ENCODE results near the gene PCNX1. TPM values are rescaled to one million over a fixed set of nuclear protein-coding genes. Genes with fewer than 3 reads are reported as not detected.

Gene PCNX1
- total RNA-seq, 6 donors from 2014 or later = 38.4 to 98.5 (median 65.4) TPM

DNA sequence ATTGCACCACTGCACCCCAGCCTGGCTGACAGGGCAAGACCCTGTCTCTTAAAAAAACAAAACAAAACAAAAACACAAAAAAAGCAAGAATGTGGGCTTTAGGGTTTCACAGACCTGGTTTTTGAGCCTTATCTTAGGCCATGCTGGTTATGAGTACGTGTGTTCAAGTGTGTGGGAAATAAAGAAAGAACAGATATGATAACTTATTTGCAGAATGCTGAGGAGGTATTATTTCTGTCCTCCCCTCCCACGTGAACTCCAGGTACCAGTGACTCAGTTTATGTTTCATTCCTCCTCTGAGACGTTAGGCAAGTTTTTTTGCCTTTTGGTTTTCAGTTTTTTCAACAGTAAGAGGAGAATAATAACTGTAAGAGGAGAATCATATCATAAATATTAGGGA is 49.3 kb downstream of the PCNX1 start:
- Histone ChIP-seq H3K4me1 (peaks cover 5 to 9% (median 6%) of the 10 kb centered on the region in 4 donors), H3K27ac (no peak overlapping the region), H3K36me3 (peaks cover 0 to under 1% (median 0%) of the 10 kb centered on the region in 4 donors), H3K27me3 (no peaks in the 10 kb centered on the region), H3K9me3 (no peaks in the 10 kb centered on the region), H3K4me3 (no peak overlapping the region)
- DNase-seq (no peak), ATAC-seq (ENCODE audit: low FRiP score in 2 of 2) (no peak)
- no peak for TF ChIP-seq EP300 (IDR thresholded peaks at IDR 0.05)
- no peak for TF ChIP-seq POLR2A (IDR thresholded peaks at IDR 0.05)
- TF ChIP-seq POLR2AphosphoS5 (IDR thresholded peaks at IDR 0.05) = no peak
- TF ChIP-seq, protein P1, sequence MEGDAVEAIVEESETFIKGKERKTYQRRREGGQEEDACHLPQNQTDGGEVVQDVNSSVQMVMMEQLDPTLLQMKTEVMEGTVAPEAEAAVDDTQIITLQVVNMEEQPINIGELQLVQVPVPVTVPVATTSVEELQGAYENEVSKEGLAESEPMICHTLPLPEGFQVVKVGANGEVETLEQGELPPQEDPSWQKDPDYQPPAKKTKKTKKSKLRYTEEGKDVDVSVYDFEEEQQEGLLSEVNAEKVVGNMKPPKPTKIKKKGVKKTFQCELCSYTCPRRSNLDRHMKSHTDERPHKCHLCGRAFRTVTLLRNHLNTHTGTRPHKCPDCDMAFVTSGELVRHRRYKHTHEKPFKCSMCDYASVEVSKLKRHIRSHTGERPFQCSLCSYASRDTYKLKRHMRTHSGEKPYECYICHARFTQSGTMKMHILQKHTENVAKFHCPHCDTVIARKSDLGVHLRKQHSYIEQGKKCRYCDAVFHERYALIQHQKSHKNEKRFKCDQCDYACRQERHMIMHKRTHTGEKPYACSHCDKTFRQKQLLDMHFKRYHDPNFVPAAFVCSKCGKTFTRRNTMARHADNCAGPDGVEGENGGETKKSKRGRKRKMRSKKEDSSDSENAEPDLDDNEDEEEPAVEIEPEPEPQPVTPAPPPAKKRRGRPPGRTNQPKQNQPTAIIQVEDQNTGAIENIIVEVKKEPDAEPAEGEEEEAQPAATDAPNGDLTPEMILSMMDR (IDR thresholded peaks at IDR 0.05) = no peak
- 89 to 92% methylated on average over 3 of the region's 3 CpGs for WGBS, 2 donors

DNA sequence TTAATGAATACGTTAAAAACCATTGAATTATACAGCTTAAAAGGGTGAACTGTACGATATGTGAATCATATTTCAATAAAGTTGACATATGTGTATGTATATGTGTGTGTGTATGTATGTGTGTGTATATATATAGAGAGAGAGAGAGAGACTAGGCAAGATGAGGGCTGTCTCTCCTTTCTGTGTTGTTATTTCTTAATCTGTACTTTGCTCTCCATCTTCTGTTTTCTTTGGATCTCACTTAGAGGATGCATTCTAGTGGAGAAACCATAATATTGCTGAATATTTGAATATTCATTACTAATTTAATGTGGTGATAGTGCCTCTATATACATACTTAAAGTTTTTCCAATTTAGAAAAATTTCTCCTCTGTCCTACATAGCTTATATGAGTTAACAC is 50.5 kb downstream of the PCNX1 start:
- ATAC-seq (ENCODE audit: low FRiP score in 2 of 2) = no peak
- H3K27ac ChIP-seq = no peak overlapping the region
- H3K36me3 ChIP-seq = peaks cover 0 to 12% (median 0%) of the 10 kb centered on the region in 4 donors
- no peak overlapping the region for H3K4me3 ChIP-seq
- peaks cover 5 to 9% (median 6%) of the 10 kb centered on the region in 4 donors for H3K4me1 ChIP-seq
- H3K9me3 ChIP-seq = no peaks in the 10 kb centered on the region
- TF ChIP-seq POLR2AphosphoS5 (IDR thresholded peaks at IDR 0.05) (no peak), POLR2A (IDR thresholded peaks at IDR 0.05) (no peak), EP300 (IDR thresholded peaks at IDR 0.05) (no peak)
- TF ChIP-seq, protein P1 (IDR thresholded peaks at IDR 0.05) = no peak
- H3K27me3 ChIP-seq = no peaks in the 10 kb centered on the region
- 95 to 96% methylated on average over 2 of the region's 2 CpGs for WGBS, 2 donors
- DNase-seq = no peak

DNA sequence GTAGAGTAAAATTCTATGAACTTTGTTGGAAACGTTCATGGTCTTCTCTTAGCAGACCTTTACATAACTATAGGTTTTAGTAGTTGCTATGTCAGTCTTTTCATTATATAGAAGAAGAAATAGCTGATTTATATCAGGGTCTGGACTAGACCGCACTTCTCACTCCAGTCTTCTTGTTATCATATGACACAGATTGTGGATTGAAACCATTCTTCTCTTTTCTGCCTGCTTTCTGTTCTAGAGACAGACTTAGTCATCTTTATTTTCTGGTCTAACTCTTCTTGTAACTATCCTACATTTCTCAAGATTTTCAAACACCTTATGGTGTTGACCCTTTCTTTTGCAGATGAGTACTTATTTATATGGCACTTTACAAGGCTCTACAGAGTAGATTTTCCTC is 55.7 kb downstream of the PCNX1 start:
- ATAC-seq (ENCODE audit: low FRiP score in 2 of 2) (no peak), DNase-seq (no peak)
- WGBS, 2 donors = 83 to 85% methylated on average over 2 of the region's 2 CpGs
- TF ChIP-seq EP300 (IDR thresholded peaks at IDR 0.05) (no peak), POLR2AphosphoS5 (IDR thresholded peaks at IDR 0.05) (no peak), POLR2A (IDR thresholded peaks at IDR 0.05) (no peak)
- TF ChIP-seq, protein P1 (IDR thresholded peaks at IDR 0.05) = no peak
- H3K27ac ChIP-seq = no peak overlapping the region
- H3K9me3 ChIP-seq = no peaks in the 10 kb centered on the region
- peaks cover 0 to 4% (median 1%) of the 10 kb centered on the region in 4 donors for H3K4me1 ChIP-seq
- no peak overlapping the region for H3K4me3 ChIP-seq
- H3K27me3 ChIP-seq = no peaks in the 10 kb centered on the region
- H3K36me3 ChIP-seq = peaks cover 0 to 17% (median 0%) of the 10 kb centered on the region in 4 donors

DNA sequence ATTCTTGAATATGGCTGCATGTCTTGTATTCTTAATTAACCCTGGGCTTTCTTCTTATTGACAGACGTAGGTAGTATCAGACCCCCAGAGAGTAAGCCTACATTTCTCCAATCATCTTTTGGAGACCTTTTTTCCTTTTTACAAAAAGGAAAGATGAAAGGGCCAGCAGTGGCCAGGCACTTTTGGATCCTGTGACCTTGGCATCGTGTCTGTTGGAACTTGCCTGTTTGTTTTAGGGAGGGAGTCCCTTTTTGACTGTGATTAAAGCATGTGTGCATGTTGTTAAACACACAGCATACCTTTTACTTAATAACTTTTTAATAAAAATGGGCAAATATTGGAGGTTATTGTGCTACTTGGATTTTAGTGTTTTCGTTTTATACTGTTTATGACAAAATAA is 57.2 kb downstream of the PCNX1 start:
- Histone ChIP-seq H3K27ac (no peak overlapping the region), H3K36me3 (peaks cover 0 to 20% (median 3%) of the 10 kb centered on the region in 4 donors), H3K4me1 (peaks cover 0 to 6% (median 2%) of the 10 kb centered on the region in 4 donors), H3K27me3 (no peaks in the 10 kb centered on the region), H3K9me3 (no peaks in the 10 kb centered on the region), H3K4me3 (no peak overlapping the region)
- WGBS, 2 donors = 86 to 89% methylated on average over 3 of the region's 3 CpGs
- ATAC-seq (ENCODE audit: low FRiP score in 2 of 2) (no peak), DNase-seq (no peak)
- TF ChIP-seq POLR2A (IDR thresholded peaks at IDR 0.05) (no peak), EP300 (IDR thresholded peaks at IDR 0.05) (no peak), POLR2AphosphoS5 (IDR thresholded peaks at IDR 0.05) (no peak)
- TF ChIP-seq, protein P1 (IDR thresholded peaks at IDR 0.05) = no peak

DNA sequence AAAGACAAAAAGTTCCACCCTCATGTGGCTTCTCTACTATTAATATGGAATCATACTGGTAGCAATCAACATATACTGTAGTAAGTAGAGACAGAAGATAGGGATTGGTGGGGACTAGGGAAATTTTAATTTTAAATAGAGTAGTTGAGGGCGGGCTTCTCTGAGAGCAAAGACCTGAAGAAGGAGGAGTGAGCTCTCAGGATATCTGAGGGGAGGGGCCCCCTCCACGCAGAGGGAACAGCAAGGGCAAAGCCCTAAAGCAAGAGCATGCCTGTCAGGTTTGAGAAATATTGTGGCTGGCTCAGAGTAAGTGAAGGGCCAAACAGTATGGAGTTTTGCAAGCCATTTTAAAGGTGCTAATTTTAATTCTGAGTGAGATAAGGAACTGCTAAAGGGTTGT is 64.3 kb downstream of the PCNX1 start:
- peaks cover 0 to 20% (median 6%) of the 10 kb centered on the region in 4 donors for H3K36me3 ChIP-seq
- H3K4me1 ChIP-seq = peaks cover 5 to 7% (median 5%) of the 10 kb centered on the region in 4 donors
- ATAC-seq (ENCODE audit: low FRiP score in 2 of 2) = no peak
- no peaks in the 10 kb centered on the region for H3K9me3 ChIP-seq
- no peak overlapping the region for H3K4me3 ChIP-seq
- H3K27ac ChIP-seq = peak overlapping the region in 1 of 4 donors; percentile 26
- TF ChIP-seq POLR2AphosphoS5 (IDR thresholded peaks at IDR 0.05) = no peak
- TF ChIP-seq, protein P1 (IDR thresholded peaks at IDR 0.05) = no peak
- TF ChIP-seq EP300 (IDR thresholded peaks at IDR 0.05) = no peak
- no peaks in the 10 kb centered on the region for H3K27me3 ChIP-seq
- DNase-seq = no peak
- 41 to 59% methylated on average over 2 of the region's 2 CpGs for WGBS, 2 donors
